K562 (cell line): Measurements from ENCODE around the gene REEP6. TPM values are rescaled to one million over a fixed set of nuclear protein-coding genes. Genes with fewer than 3 reads are reported as not detected.
A peak's percentile ranks its signal among the peaks of the same experiment; 100 is the strongest.

ENCODE experiments used
- ATAC-seq: fragments of 200-7000 bp; cut with Tn5 transposase; 3 replicates; pipeline ENCODE4 v1.9.1; 2020; ENCODE audit warnings: moderate library complexity
- BruUV-seq: library from RNA; stranded (reverse); fragments of 400-500 nt; replicated peaks from 2 replicates; lab custom pipeline; 2021; lab: Mats Ljungman, UMichigan
- CTCF ChIA-PET: fragments of 300-600 bp; formaldehyde crosslinking; extraction: SDS; loops from one replicate; lab custom pipeline; 2021; ENCODE audit warnings: low intra/inter-chr PET ratio; lab: Yijun Ruan, JAX
- POLR2A ChIA-PET: fragments of 300-600, 350-650 bp; sonication (Branson Sonifier 250); formaldehyde crosslinking; extraction: SDS; loops from one replicate; lab custom pipeline; 2021; ENCODE audit warnings: antibody characterized with exemption, inconsistent platforms; lab: Yijun Ruan, JAX
- DNase-seq, 4 experiments: peaks; one replicate each; pipeline versions ENCODE4 v3.0.0 to v3.0.0-alpha.2; 2011 to 2018; ENCODE audit warnings: low spot score in 3 of 4, mixed read lengths in 3 of 4; ENCODE audit errors: extremely low read depth in 1 of 4
- FAIRE-seq: peaks from 2 replicates; lab custom pipeline; 2011; peaks lifted over from hg19 to GRCh38; lab: Jason Lieb, UNC
- H2AFZ ChIP-seq: 2 replicates; pipeline ENCODE4 v1.6.0; 2011; ENCODE audit warnings: low read depth, low read length, control low read depth, inconsistent platforms
- H3K27ac ChIP-seq: fragments of 200-600 bp; 3 replicates; pipeline ENCODE4 v1.8.0; 2011; ENCODE audit warnings: low read depth, mild to moderate bottlenecking, control low read depth, inconsistent platforms, low read length, moderate library complexity, mixed read lengths; ENCODE audit errors: extremely low read depth
- H3K27me3 ChIP-seq, 2 experiments: fragments of 300-600 bp in 1 of 2; 2 replicates in 1 of 2; 3 replicates in 1 of 2; pipeline versions ENCODE4 v1.6.0 to v1.8.0; 2011; ENCODE audit warnings: inconsistent platforms in 2 of 2, low read length in 2 of 2, mild to moderate bottlenecking in 1 of 2, mixed read lengths in 1 of 2, moderate library complexity in 1 of 2; ENCODE audit not compliant: control insufficient read depth in 2 of 2, insufficient read depth in 2 of 2
- H3K36me3 ChIP-seq: fragments of 300-600 bp; 3 replicates; pipeline ENCODE4 v1.8.0; 2011; ENCODE audit warnings: mild to moderate bottlenecking, low read length, inconsistent platforms; ENCODE audit not compliant: control insufficient read depth, insufficient read depth
- H3K4me1 ChIP-seq, 2 experiments: fragments of 200-600 bp in 1 of 2; replicated peaks in 1 of 2; 2 replicates in 1 of 2; 3 replicates in 1 of 2; pipeline versions ENCODE4 v1.5.1 to v1.8.0; 2011; ENCODE audit warnings: inconsistent platforms in 2 of 2, low read length in 2 of 2, mild to moderate bottlenecking in 1 of 2, mixed read lengths in 1 of 2, moderate library complexity in 1 of 2; ENCODE audit not compliant: control insufficient read depth in 2 of 2, insufficient read depth in 2 of 2
- H3K4me2 ChIP-seq: 2 replicates; pipeline ENCODE4 v1.6.1; 2011; ENCODE audit warnings: low read length, control low read depth, inconsistent platforms, mixed read lengths; ENCODE audit not compliant: insufficient read depth
- H3K4me3 ChIP-seq: fragments of 200-600 bp; sonication (generic), shearing (Covaris generic); 2 replicates; pipeline ENCODE4 v1.5.1; 2016; ENCODE audit warnings: control low read depth, inconsistent platforms
- H3K79me2 ChIP-seq: fragments of 200-600 bp; 3 replicates; pipeline ENCODE4 v1.8.0; 2011; ENCODE audit warnings: low read length, inconsistent platforms; ENCODE audit not compliant: control insufficient read depth, insufficient read depth
- H3K9ac ChIP-seq, 2 experiments: 2 replicates each; pipeline versions ENCODE4 v1.6.0 to v1.6.1; 2011; ENCODE audit warnings: low read depth in 2 of 2, low read length in 2 of 2, control low read depth in 1 of 2, inconsistent platforms in 1 of 2, mild to moderate bottlenecking in 1 of 2, mixed read lengths in 1 of 2; ENCODE audit not compliant: insufficient read depth in 1 of 2
- H3K9me1 ChIP-seq: one replicate; pipeline ENCODE4 v1.6.0; 2011; ENCODE audit warnings: inconsistent platforms, mild to moderate bottlenecking, low read length, moderate library complexity; ENCODE audit not compliant: control insufficient read depth, insufficient read depth
- H3K9me3 ChIP-seq: replicated peaks from 2 replicates; pipeline ENCODE4 v1.5.1; 2011; ENCODE audit warnings: low read depth, low read length, inconsistent platforms; ENCODE audit not compliant: control insufficient read depth, insufficient read depth
- H4K20me1 ChIP-seq: replicated peaks from 2 replicates; pipeline ENCODE4 v1.6.1; 2011; ENCODE audit warnings: low read length, inconsistent platforms, mixed read lengths; ENCODE audit not compliant: control insufficient read depth, insufficient read depth
- ARHGAP35 ChIP-seq: fragments of 450-650 bp; IDR thresholded peaks from 2 replicates; pipeline ENCODE4 v1.6.1; 2018; ENCODE audit not compliant: partially characterized antibody
- BCOR ChIP-seq: fragments of 450-650 bp; IDR thresholded peaks from 2 replicates; pipeline ENCODE4 v1.6.1; 2016
- CCNT2 ChIP-seq: IDR thresholded peaks from 2 replicates; pipeline ENCODE4 v1.6.1; 2011; ENCODE audit warnings: borderline replicate concordance, low read depth, mild to moderate bottlenecking, moderate library complexity, mixed read lengths, low read length; ENCODE audit not compliant: insufficient read length; ENCODE audit errors: extremely low read depth
- GABPB1 ChIP-seq: sonication (generic); formaldehyde crosslinking; IDR thresholded peaks from 2 replicates; pipeline ENCODE4 v1.8.0; 2022; ENCODE audit warnings: mild to moderate bottlenecking, missing genetic modification reagents
- NUFIP1 ChIP-seq: fragments of 450-650 bp; IDR thresholded peaks from 2 replicates; pipeline ENCODE4 v1.6.1; 2018; ENCODE audit not compliant: partially characterized antibody
- PML ChIP-seq: IDR thresholded peaks from 2 replicates; pipeline ENCODE4 v1.6.1; 2012; ENCODE audit warnings: low read length, inconsistent platforms
- RBM25 ChIP-seq: fragments of 200-400 bp; formaldehyde crosslinking; IDR thresholded peaks from 2 replicates; pipeline ENCODE4 v1.6.1; 2018; ENCODE audit warnings: low read length, low read depth, moderate library complexity; ENCODE audit not compliant: severe bottlenecking
- ZBTB7A ChIP-seq: IDR thresholded peaks from 2 replicates; pipeline ENCODE4 v1.6.1; 2011; ENCODE audit warnings: low read depth, mild to moderate bottlenecking, low read length, moderate library complexity, borderline replicate concordance; ENCODE audit not compliant: control insufficient read depth
- WGBS: fragments of 100-300 bp; shearing (Covaris generic); methylation state at CpG from one replicate; pipeline ENCODE4 v1.1.6; 2016; ENCODE audit warnings: low coverage, mixed read lengths; ENCODE audit not compliant: insufficient coverage; ENCODE audit errors: missing lambda C conversion rate; 5-methylcytosine and 5-hydroxymethylcytosine counted together
- in situ Hi-C: fragments of 300-500 bp; cut with MboI; formaldehyde crosslinking; loops from 4 replicates; pipeline ENCODE4 v1.15.0; 2018; ENCODE audit warnings: inconsistent platforms, mixed read lengths
- intact Hi-C: fragments of 100-400 bp; cut with micrococcal nuclease; formaldehyde crosslinking; loops from 2 replicates; pipeline ENCODE4 v1.14.2; 2022
- polyA plus RNA-seq, 8 experiments: library from polyadenylated mRNA; depleted of rRNA in 4 of 8; stranded (reverse) in 5 of 8; unstranded in 3 of 8; fragments of >200 nt; fragmentation: Nextera tagmentation in 2 of 8; fragmentation: Illumina TruSeq in 1 of 8; extraction: Ambion mirVana in 2 of 8; extraction: Trizol in 1 of 8; gene quantifications; 2 replicates each; pipeline versions ENCODE4 v1.2.1 to v1.2.3, GENCODE V29; 2011 to 2014; ENCODE audit warnings: inconsistent platforms in 1 of 8, missing spikeins in 1 of 8
- total RNA-seq, 7 experiments: library from RNA; depleted of rRNA in 6 of 7; stranded (reverse); fragments of >200 nt in 6 of 7; fragmentation: Illumina TruSeq in 2 of 7; extraction: Trizol in 2 of 7; gene quantifications; 2 replicates each; pipeline versions ENCODE4 v1.2.1 to v1.2.3, GENCODE V29; 2011 to 2021; ENCODE audit warnings: low replicate concordance in 1 of 7
- TF ChIP-seq, protein P1 (sequence below): fragments of 250-450 bp; sonication (Bioruptor Pico); IDR thresholded peaks from 2 replicates; pipeline ENCODE4 v1.9.0; 2021; ENCODE audit warnings: mild to moderate bottlenecking, inconsistent platforms
- TF ChIP-seq, protein P2 (sequence below), 2 experiments: IDR thresholded peaks in 1 of 2; conservative IDR thresholded peaks in 1 of 2; 2 replicates each; pipeline ENCODE4 v1.6.1; 2016; ENCODE audit warnings: low read depth in 2 of 2, mild to moderate bottlenecking in 1 of 2, missing compliant biosample characterization in 1 of 2, missing genetic modification characterization in 1 of 2, moderate library complexity in 1 of 2

Gene REEP6
- total and polyA plus RNA-seq, 9 of the 15 experiments (the other 6 are each of a cell fraction or from before 2014, with no cell fraction given), result 1.2 to 64.2 (median 12.7) TPM

DNA sequence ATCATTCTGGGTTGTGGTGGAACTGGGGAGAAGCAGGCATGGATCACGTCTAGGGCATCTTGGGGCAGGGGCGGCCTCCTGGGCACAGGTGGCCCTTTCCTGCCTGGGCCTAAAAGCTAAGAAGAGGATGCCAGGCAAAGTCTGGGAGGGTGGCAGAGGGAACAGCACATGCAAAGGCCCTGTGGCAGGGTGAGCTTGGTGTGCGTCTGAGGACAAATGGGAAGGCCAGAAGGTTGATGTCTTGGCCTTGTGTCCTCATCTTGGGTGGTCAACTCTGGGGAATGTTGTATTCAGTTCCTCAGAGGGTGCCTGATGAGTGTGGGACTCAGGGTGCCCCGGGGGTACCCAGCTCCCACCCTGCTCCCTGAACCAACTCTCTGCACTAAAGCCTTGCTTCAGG is 27.5 kb downstream of the REEP6 start:
- POLR2A ChIA-PET, result interaction anchor here (0.6 to 1.1 kb wide), 2 partner anchors 9 to 74 kb away, joined by 4 read pairs; no protein-coding TSS in a partner anchor
- H2AFZ ChIP-seq, result no peak overlapping the region
- CTCF ChIA-PET, result no interaction called here

More for the DNA sequence above, 27.5 kb downstream of the REEP6 start:
- peaks cover 3% of the 10 kb centered on the region for H4K20me1 ChIP-seq
- FAIRE-seq (no peak), ATAC-seq (no peak), DNase-seq (no peak)
- no peaks in the 10 kb centered on the region for H3K36me3 ChIP-seq
- intact Hi-C loops (no loop called here), in situ Hi-C loops (no loop called here)
- WGBS, result 13% methylated on average over 4 of the region's 4 CpGs
- no peak for TF ChIP-seq ARHGAP35
- TF ChIP-seq ZBTB7A, result no peak
- TF ChIP-seq, protein P1, sequence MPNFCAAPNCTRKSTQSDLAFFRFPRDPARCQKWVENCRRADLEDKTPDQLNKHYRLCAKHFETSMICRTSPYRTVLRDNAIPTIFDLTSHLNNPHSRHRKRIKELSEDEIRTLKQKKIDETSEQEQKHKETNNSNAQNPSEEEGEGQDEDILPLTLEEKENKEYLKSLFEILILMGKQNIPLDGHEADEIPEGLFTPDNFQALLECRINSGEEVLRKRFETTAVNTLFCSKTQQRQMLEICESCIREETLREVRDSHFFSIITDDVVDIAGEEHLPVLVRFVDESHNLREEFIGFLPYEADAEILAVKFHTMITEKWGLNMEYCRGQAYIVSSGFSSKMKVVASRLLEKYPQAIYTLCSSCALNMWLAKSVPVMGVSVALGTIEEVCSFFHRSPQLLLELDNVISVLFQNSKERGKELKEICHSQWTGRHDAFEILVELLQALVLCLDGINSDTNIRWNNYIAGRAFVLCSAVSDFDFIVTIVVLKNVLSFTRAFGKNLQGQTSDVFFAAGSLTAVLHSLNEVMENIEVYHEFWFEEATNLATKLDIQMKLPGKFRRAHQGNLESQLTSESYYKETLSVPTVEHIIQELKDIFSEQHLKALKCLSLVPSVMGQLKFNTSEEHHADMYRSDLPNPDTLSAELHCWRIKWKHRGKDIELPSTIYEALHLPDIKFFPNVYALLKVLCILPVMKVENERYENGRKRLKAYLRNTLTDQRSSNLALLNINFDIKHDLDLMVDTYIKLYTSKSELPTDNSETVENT (CRISPR knock-in tag), result no peak
- no peak for TF ChIP-seq PML
- TF ChIP-seq, protein P2, sequence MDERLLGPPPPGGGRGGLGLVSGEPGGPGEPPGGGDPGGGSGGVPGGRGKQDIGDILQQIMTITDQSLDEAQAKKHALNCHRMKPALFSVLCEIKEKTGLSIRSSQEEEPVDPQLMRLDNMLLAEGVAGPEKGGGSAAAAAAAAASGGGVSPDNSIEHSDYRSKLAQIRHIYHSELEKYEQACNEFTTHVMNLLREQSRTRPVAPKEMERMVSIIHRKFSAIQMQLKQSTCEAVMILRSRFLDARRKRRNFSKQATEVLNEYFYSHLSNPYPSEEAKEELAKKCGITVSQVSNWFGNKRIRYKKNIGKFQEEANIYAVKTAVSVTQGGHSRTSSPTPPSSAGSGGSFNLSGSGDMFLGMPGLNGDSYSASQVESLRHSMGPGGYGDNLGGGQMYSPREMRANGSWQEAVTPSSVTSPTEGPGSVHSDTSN (CRISPR knock-in tag; IDR thresholded peaks at IDR 0.05; ENCODE audit: low read depth), result no peak
- TF ChIP-seq, protein P2 (tag; conservative IDR thresholded peaks at IDR 0.05; ENCODE audit: low read depth), result no peak
- TF ChIP-seq BCOR, result 0 out of 2 replicates have a peak, but pooled peaks have one; percentile 43
- TF ChIP-seq GABPB1 (CRISPR knock-in tag), result no peak
- TF ChIP-seq CCNT2, result no peak
- TF ChIP-seq RBM25, result peak; percentile 57
- TF ChIP-seq NUFIP1, result no peak
- H3K4me2 ChIP-seq, result no peak overlapping the region
- no peak overlapping the region for H3K27ac ChIP-seq
- H3K9ac ChIP-seq, result no peak overlapping the region
- no peaks in the 10 kb centered on the region for H3K79me2 ChIP-seq
- no peaks in the 10 kb centered on the region for H3K9me1 ChIP-seq
- no peak overlapping the region for H3K4me3 ChIP-seq
- peaks cover 2 to 5% of the 10 kb centered on the region in 2 experiments; a peak in 2 of 5 replicates for H3K27me3 ChIP-seq
- no TSS peak for BruUV-seq
- H3K4me1 ChIP-seq, result peaks cover 0 to 37% of the 10 kb centered on the region in 2 experiments; a peak in 3 of 5 replicates
- peaks cover 3% of the 10 kb centered on the region for H3K9me3 ChIP-seq
